Measurements from ENCODE around the gene LSM3.

Gene LSM3

GRCh38 chr3:14157951-14158350, 20.7 kb upstream of the LSM3 start:
- DNase-seq (ENCODE audit: low read depth): no peak

GRCh38 chr3:14158370-14158769, 20.2 kb upstream of the LSM3 start:
- no peak for DNase-seq (ENCODE audit: low read depth)

DNA sequence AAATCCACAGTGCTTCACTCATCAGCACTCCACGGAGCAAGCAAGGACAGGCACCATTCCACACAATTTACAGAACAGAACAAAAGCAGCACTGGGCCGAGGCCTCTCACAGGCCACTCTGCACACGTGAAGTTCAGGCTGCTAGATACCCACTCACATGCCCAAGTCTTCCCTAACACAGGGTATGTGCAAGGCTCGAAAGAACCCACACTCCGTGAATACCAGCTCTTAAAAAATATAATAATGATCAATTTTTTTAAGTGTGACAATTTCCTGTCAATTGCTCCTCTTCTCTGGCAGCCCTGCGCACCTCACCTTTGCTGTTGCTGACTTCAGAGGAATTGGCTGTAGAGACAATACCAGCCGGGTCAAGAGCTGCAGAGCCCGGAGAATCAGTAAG, 19.2 kb upstream of the LSM3 start:
- DNase-seq (ENCODE audit: low read depth): no peak

DNA sequence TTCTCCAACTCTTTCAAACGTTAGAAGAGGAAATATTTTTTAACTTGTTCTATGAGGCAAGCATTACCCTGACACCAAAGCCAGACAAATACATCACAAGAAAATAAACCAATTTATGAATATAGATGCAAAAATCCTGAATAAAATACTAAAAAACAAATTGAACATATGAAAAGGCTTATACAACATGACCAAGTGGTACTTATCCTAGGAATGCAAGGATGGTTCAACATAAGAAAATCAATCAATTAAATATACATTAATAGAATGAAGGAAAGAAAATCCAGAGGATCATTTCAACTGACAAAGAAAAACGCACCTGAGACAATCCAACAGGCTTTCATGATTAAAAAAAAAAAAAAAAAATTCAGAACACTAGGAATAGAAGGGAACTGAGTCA, 17.3 kb upstream of the LSM3 start:
- DNase-seq (ENCODE audit: low read depth): no peak

DNA sequence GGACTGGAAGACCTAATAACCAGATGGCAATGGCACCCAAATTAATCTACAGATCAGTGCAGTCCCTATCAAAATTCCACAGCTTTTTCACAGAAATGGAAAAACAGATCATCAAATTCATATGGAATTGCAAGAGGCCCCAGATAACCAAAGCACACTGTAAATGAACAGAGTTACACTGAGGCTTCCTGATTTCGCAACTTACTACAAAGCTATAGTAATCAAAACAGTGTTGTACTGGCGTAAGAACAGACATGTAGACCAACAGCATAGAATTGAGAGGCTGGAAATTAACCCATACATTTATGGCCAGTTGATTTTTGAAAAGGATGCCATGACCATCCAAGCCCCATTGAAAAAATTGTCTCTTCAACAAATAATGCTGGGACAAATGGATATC, 16.4 kb upstream of the LSM3 start:
- no peak for DNase-seq (ENCODE audit: low read depth)

DNA sequence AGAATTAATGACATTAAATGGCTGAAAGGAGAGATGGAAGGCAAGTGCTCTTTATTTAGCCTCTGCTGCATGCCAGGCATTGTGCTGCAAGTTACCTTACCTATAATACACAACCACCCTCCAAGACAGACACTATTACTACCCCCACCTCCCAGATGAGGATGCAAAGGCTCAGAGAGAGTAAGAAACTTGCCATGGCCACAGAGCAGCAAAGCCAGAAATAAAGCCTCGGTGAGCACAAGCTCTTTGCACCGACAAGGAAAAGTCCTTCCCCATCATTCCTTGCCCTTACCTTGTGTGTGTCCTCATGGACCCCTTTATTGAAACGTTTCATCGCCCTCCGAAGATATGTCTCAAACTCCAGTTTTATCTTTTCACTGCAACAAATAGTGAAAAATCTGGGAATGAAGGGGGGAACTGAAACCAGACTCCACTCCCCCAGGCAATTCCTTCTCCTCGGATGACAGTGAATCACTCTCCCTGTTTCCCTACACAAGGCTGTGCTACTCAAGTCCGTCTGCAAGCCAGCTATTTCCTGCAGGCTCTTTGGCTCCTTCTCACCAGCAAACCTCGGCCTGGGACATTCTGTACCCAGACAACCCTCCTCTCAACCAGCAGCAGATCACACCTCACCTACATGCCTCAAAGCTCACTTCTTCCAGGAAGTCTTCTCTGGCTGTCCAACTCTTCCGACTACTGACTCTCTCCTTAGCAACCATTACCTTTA, 11.6 kb upstream of the LSM3 start:
- DNase-seq (ENCODE audit: low read depth): peak; percentile 74

- DNase-seq (ENCODE audit: low read depth): no peak
Measured at GRCh38 chr3:14169435-14169834, 9.2 kb upstream of the LSM3 start.

GRCh38 chr3:14169871-14170270, 8.7 kb upstream of the LSM3 start:
- no peak for DNase-seq (ENCODE audit: low read depth)

- peak; percentile 84 for DNase-seq (ENCODE audit: low read depth)
Measured at GRCh38 chr3:14170531-14171159, 8.0 kb upstream of the LSM3 start.

GRCh38 chr3:14172496-14172895, 6.1 kb upstream of the LSM3 start:
- DNase-seq (ENCODE audit: low read depth): no peak

- peak; percentile 45 for DNase-seq (ENCODE audit: low read depth)
Measured at GRCh38 chr3:14174483-14174882, 4.1 kb upstream of the LSM3 start.

DNA sequence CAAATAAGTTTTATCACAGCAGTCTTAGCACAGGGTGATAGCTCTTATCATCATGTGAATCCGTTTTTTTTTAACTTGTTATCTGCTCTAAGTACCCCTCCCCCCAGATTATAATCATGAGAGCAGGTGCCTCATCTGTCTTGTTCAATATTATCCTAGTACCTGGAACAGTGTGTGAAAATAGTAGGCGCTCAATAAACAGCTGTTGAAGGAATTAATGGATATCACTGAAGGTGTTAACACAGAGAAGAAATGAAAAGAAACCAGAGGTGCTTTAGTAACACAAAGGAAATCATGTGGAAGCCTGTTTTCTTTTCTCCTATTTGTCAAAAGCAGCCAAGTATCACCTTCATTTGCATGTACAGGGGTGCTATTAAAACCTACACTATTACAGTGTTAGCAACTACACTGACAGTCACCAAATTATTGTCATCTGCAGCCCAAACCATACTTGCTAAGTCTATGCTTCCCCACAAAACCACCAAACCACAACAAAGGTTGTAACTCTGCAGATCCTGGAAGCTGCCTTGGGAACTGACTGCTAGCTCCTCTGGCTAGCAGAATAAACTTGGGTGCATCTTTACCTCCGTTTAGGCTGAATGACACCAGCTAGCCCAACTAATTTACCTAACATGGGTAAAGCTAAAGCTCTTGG, 3.1 kb upstream of the LSM3 start:
- DNase-seq (ENCODE audit: low read depth): no peak

DNA sequence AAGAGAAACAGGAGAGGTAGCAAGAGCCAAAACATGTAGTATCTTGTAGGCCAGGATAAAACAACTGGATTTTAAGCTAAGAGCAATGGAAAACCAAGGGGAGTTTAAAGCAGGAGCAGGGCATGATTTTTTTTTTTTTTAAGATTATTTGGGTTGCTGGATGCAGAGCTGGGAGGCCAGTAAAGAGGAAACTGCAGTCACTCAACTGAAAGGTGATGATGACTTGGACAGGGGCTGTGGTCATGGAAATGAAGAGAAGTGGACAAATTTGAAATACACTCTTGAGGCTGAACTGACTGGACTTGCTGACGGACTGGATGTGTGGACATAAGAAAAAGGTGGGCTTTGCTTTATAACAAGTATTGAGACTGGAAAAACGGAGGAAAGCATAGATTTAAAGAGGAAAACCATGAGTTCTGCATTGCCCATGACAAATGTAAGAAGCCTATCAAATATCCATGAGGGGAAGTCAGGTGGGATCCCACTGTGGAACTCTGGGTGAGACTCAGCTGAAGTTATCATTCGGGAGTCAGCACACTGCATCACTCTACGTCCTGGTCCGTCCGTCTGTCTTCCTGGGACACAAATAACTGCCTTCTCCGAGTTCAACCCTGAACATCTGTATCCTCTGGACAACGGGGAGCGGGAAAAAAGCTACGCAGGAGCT, 904 bp upstream of the LSM3 start:
- peak; percentile 42 for DNase-seq (ENCODE audit: low read depth)

DNA sequence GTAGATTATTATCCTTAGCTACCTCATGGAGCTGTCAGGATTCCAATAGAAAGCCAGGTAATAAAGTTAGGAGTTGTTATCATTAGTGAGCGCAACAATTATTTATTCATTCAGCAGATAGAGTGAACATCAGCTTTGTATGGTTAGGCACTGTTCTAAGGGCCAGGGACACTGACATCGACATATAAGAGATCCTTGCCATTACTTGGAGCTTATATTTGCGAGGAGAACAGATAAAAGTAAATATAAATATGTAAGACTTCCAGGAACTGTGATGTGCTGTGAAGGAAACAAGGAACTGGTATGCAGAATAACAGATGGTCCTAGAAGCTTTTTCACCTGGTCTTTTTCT, 473 bp downstream of the LSM3 start:
- no peak for DNase-seq (ENCODE audit: low read depth)

GRCh38 chr3:14179795-14180194, 1.2 kb downstream of the LSM3 start:
- no peak for DNase-seq (ENCODE audit: low read depth)

GRCh38 chr3:14181253-14181652, 2.6 kb downstream of the LSM3 start:
- no peak for DNase-seq (ENCODE audit: low read depth)

DNA sequence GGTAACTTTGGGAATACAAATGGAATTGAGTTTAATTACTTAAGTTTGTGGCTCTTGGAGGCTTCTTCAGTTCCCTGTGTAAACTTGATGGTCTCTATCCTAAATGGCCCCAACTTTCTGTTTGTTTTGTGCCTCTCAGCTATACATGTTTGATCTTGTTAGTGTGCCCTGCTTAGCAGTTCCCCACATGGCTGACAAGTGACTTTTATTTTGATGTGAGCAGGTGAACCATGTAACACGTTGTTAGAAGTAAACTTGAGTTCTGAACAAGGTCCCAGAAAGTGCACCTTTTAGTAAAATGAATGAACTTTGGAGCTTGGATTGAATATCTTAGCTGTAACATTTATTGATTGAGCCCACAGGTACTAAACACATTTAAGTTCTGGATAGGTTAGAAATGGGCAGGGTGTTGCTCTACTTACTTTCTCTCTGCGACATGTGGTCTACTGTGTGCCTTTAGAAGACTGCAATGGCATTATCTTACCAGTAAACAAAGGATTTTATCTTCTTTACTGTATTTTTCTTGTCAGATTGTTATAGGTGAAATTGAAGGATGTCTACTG, 4.5 kb downstream of the LSM3 start:
- DNase-seq (ENCODE audit: low read depth): no peak

GRCh38 chr3:14186854-14187458, 8.3 kb downstream of the LSM3 start:
- DNase-seq (ENCODE audit: low read depth): no peak

GRCh38 chr3:14188041-14188754, 9.6 kb downstream of the LSM3 start:
- no peak for DNase-seq (ENCODE audit: low read depth)

GRCh38 chr3:14194865-14195264, 16.2 kb downstream of the LSM3 start:
- DNase-seq (ENCODE audit: low read depth): no peak

- DNase-seq (ENCODE audit: low read depth): no peak
Measured at GRCh38 chr3:14199641-14200040, 21.0 kb downstream of the LSM3 start.

GRCh38 chr3:14200276-14200675, 21.7 kb downstream of the LSM3 start:
- no peak for DNase-seq (ENCODE audit: low read depth)

Data from amniotic epithelial cell (primary cell).